ENCODE measurements around the gene DPYSL3.

- TF ChIP-seq CTCF (IDR thresholded peaks at IDR 0.05; ENCODE audit: insufficient read depth, low read length), result no peak
- no peak for TF ChIP-seq REST (IDR thresholded peaks at IDR 0.05; ENCODE audit: insufficient replicate concordance, low read depth)
These were observed 163.8 kb downstream of the DPYSL3 start for GRCh38 chr5:147346006-147346561.
